NCI-H2081 treated with DMSO at 0.1 percent for 48 hours (cell line): ENCODE data around the gene DDX47.

ENCODE experiments used
- DNase-seq: peaks from one replicate; lab custom pipeline; 2025; lab: John Stamatoyannopoulos, UW

The DDX47 gene

GRCh38 chr12:12813120-12814101, at the start of gene DDX47:
TSS of gene DDX47 (plus strand) at chr12:12813346. CDS start at chr12:12813368, 22 bp downstream.
- DNase-seq = peak; percentile 80

- no peak for DNase-seq
These were observed 48.3 kb upstream of the DDX47 start for GRCh38 chr12:12764824-12765223.

- no peak for DNase-seq
These were observed 42.9 kb upstream of the DDX47 start for GRCh38 chr12:12770262-12770661.

GRCh38 chr12:12774791-12775190, 38.4 kb upstream of the DDX47 start:
- DNase-seq = no peak

- peak; percentile 62 for DNase-seq
These were observed 36.9 kb upstream of the DDX47 start for GRCh38 chr12:12776261-12776660.

- DNase-seq = no peak
These were observed 36.1 kb upstream of the DDX47 start for GRCh38 chr12:12777092-12777491.

- no peak for DNase-seq
These were observed 34.1 kb upstream of the DDX47 start for GRCh38 chr12:12779007-12779406.

- peak; percentile 81 for DNase-seq
These were observed 33.6 kb upstream of the DDX47 start for GRCh38 chr12:12779529-12779928.

GRCh38 chr12:12784116-12784515, 29.0 kb upstream of the DDX47 start:
- DNase-seq = no peak

- DNase-seq = no peak
These were observed 28.0 kb upstream of the DDX47 start, which contains the start of gene APOLD1 for GRCh38 chr12:12784911-12785814. TSS of gene APOLD1 (plus strand) at chr12:12785659. CDS start at chr12:12785692, 33 bp downstream.

GRCh38 chr12:12786351-12786705, 26.8 kb upstream of the DDX47 start:
- DNase-seq = no peak

GRCh38 chr12:12786706-12787601, 26.2 kb upstream of the DDX47 start:
- no peak for DNase-seq

- DNase-seq = no peak
These were observed 25.0 kb upstream of the DDX47 start for GRCh38 chr12:12788131-12788530.

- peak; percentile 73 for DNase-seq
These were observed 24.3 kb upstream of the DDX47 start for GRCh38 chr12:12788675-12789368.

- no peak for DNase-seq
These were observed 22.2 kb upstream of the DDX47 start for GRCh38 chr12:12790956-12791355.

GRCh38 chr12:12791756-12792369, 21.3 kb upstream of the DDX47 start:
- no peak for DNase-seq

- DNase-seq = no peak
These were observed 20.7 kb upstream of the DDX47 start for GRCh38 chr12:12792421-12792820.

GRCh38 chr12:12794686-12795085, 18.5 kb upstream of the DDX47 start:
- no peak for DNase-seq

- DNase-seq = no peak
These were observed 17.0 kb upstream of the DDX47 start for GRCh38 chr12:12796171-12796570.
